ENCODE data around the gene DLEC1.
"Not testable (repeated sequence)": the region's sequence is repeated elsewhere in the genome, so short reads cannot be mapped to it uniquely, and the experiment has no call there.

DLEC1 gene

DNA sequence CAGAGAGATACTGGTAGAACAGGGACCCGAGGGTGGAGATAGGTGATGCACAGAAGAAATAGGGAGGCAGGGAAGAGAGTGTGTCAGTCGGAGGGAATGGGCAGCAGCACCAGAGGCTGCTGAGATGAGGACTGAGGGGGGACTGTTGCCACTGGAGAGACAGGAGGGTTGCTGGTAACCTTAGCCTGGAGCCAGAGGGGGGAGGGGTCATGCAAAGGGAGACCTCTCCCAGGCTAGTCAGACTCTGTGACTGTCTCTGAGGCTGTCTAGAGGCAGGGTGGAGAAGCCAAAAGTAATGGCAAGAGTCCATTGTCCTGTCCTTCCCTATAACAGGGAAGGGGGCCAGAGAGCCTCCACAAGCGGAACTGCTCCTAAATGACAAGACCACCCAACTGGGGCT lies 2.1 kb upstream of the DLEC1 start:
- no peak for DNase-seq (ENCODE audit: insufficient read length, low spot score)
- FAIRE-seq = no peak

DNA sequence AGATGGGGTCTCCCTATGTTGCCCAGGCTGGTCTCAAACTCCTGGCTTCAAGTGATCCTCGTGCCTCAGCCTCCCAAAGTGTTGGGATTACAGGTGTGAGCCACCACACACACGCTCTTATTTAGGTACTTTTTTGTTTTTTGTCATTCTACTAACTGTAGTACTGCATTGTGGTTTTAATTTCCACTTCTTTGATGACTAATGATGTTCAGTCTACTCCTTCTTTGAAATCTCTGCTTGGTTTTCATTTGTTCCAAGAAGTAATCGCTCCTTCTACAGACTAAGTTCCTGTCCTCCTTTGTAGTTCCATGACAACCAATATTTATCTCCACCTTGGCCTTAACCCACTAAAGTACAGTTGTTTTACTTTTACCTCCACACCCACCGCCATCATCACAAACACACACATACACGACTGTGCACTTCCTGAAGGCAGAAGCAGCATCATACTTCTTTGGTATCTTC lies 529 bp upstream of the DLEC1 start:
- no peak for DNase-seq (ENCODE audit: insufficient read length, low spot score)
- no peak for FAIRE-seq

DNA sequence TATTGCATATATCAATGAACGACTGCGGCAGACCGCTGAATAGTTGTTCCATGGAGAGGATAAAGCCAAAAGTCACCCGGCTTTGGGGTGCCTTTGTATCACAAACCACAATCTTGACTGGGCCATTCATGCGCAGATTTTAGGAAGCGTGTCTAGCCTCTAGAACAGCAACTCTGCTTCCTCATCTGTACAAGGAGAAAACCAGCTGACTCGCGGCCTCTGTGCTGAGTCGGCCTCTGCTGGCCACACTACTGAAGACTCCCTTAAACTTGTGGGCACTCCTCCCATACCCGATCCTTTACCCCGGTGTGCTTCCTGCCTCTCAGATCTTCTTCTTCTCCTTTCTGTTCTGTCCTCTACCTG lies 872 bp downstream of the DLEC1 start:
- FAIRE-seq (peak; percentile 61), DNase-seq (ENCODE audit: insufficient read length, low spot score) (no peak)

DNA sequence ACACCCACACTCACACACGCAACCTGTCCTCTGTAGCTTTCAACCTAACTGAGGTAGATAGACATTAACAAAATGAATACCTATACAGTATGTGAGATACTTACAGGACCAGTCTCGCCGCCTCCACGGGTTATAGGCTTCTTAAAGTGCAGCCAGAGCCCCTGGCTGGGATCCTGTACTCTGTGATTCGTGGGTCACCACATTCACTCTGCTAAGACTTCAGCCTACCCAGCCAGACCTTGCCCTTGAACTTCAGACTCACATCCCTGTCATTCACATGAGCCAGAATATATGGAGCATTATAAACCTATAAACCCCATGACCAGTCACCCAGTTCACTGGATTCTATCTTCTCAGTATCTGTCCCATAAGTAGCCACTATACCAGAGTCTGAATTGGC lies 1.4 kb downstream of the DLEC1 start:
- DNase-seq (ENCODE audit: insufficient read length, low spot score) (no peak), FAIRE-seq (no peak)

DNA sequence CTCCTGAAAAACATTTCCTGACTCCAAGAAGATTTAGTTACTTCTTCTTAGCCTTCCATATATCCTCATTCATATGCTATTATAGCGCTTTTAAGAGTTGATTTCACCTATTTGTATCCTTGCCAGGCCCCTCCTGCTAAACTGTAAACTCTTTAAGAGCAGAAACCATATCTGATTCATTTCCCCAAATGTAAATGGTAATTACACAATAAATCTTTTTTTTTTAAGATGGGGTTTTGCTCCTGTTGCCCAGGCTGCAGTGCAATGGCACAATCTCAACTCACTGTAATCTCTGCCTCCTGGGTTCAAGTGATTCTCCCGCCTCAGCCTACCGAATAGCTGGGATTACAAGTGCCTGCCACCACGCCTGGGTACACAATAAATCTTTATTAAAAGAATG lies 4.5 kb downstream of the DLEC1 start:
- DNase-seq (ENCODE audit: insufficient read length, low spot score) (no peak), FAIRE-seq (no peak)

DNA sequence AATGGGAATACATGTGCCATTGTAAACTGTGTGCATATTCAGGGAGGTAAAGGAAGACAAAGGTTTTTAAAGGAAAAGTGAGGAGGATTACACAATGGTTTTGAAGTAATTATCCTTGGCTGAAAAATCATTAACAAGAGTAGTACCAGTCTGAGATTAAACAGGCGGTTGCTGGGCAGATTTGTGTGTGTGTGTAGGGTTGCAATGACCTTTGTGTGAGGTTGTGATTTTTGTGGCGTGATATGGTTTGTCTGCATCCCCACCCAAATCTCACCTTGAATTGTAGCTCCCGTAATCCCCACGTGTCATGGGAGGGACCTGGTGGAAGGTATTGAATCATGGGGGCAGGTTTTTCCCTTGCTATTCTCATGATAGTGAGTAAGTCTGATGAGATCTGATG lies 7.0 kb downstream of the DLEC1 start:
- FAIRE-seq (no peak), DNase-seq (ENCODE audit: insufficient read length, low spot score) (no peak)

DNA sequence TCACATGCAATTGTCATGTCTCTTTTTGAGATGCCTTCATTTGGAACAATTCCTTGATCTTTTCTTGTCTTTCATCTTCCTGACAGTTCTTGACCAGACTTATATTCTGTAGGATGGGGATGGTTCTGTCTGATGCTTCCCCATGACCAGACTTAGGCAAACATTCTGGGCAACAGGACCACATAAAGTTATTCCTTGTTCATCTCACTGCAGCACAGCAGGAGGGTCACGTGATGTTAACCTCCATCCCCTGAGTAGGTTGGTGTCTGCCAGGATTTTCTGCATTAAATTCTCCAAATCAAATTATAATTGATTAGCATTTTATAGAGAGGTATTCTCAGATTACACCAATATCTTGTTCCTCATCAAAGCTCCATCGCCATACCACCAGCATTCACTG lies 7.8 kb downstream of the DLEC1 start:
- DNase-seq (ENCODE audit: insufficient read length, low spot score) = no peak

DNA sequence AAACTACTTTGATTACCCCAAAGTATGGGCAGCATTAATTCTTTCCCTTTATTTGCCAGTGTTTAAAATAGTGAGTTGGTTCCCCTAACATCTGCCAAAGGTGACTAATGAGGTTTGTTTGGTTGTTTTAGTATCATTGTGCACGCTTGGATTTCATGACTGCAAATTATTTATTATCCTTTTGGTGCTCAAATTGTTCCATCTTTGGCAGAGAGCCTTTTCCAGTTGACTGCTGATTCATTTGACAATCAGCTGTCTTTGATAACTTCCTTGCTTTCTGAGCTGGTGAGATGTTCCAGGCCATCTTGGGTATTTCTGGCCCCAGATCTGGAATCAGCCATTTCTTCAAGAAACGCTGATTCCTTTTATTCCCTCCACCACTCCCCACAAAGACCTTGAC lies 8.9 kb downstream of the DLEC1 start:
- no peak for FAIRE-seq
- no peak for DNase-seq (ENCODE audit: insufficient read length, low spot score)

More for the DNA sequence above, 7.8 kb downstream of the DLEC1 start:
- FAIRE-seq = no peak

DNA sequence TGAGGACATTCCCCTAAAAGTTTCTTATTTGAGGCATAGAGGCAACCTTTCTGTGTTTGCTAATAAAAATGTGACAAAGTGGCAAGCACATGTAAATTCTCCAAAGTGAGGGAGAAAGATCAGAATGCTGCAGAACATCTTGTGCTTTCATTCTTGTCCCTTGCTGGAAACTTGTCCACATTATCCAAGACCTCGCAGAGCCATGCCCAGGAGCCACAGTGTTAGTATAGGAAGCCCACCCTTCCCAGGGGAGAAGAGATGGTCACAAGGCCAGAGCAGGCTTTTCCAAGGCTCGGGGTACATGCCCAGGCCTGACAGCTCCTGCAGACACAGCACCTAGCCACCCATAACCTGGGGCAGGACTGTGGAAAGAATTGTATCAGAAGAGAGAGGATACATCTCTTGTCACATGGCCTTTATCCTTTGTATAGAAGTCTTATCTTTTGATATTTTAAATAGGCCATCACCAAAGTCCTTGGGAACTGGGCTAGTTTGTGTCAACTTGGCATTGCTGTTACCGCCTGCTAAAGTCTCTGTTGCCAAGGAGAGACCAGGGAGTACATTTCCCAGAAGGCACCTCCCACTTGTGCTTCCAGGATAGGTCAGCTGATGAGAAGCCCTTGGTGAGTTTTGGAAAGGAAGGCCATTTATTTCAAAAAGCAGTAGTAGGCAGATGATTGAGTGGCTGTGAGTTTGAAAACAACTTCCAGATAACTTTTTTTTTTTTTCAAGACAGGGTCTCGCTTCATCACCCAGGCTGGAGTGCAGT lies 10.5 kb downstream of the DLEC1 start:
- FAIRE-seq (no peak), DNase-seq (ENCODE audit: insufficient read length, low spot score) (no peak)

DNA sequence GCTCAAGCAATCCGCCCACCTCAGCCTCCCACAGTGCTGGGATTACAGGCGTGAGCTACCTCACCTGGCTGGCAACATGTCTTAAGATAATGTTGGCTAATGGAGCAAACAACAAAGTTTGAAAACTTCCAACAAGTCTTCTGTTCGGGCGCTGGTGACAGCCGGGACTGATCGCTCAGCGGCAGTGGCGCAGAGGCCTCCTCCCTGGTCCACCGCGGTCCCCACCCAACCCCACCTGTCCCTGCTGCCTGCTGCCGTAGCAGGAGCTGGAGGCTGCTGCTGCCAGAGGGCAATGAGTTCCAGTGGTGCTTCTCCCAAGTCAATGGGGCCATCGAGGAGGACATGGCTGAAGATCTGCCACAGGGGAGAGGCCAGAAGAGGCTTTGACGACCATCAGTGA lies 12.1 kb downstream of the DLEC1 start:
- DNase-seq (ENCODE audit: insufficient read length, low spot score) = no peak
- no peak for FAIRE-seq

DNA sequence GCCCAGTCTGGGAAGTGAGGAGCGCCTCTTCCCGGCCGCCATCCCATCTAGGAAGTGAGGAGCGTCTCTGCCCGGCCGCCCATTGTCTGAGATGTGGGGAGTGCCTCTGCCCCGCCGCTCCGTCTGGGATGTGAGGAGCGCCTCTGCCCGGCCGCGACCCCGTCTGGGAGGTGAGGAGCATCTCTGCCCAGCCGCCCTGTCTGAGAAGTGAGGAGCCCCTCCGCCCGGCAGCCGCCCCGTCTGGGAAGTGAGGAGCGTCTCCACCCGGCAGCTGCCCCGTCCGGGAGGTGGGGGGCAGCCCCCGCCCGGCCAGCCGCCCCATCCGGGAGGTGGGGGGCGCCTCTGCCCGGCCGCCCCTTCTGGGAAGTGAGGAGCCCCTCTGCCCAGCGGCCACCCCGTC lies 14.3 kb downstream of the DLEC1 start:
- not testable (repeated sequence) for FAIRE-seq; DNase-seq (ENCODE audit: insufficient read length, low spot score)

DNA sequence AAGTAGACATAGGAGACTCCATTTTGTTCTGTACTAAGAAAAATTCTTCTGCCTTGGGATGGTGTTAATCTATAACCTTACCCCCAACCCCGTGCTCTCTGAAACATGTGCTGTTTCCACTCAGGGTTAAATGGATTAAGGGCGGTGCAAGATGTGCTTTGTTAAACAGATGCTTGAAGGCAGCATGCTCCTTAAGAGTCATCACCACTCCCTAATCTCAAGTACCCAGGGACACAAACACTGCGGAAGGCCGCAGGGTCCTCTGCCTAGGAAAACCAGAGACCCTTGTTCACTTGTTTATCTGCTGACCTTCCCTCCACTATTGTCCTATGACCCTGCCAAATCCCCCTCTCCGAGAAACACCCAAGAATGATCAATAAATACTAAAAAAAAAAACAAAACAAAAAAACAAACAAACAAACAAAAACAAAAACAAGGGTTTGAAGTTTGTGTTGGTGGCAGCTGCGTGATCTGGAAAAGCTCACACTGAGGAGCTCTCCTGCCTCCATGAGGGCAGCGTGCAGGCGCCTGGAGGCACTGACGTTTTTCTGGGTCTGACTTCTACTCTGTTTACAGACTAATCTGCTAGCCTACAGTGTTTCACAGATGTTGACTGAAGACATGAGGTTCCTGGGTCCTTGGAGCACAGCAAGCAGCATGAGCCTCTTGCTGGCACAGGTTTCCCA lies 14.9 kb downstream of the DLEC1 start:
- not testable (repeated sequence) for FAIRE-seq; DNase-seq (ENCODE audit: insufficient read length, low spot score)

DNA sequence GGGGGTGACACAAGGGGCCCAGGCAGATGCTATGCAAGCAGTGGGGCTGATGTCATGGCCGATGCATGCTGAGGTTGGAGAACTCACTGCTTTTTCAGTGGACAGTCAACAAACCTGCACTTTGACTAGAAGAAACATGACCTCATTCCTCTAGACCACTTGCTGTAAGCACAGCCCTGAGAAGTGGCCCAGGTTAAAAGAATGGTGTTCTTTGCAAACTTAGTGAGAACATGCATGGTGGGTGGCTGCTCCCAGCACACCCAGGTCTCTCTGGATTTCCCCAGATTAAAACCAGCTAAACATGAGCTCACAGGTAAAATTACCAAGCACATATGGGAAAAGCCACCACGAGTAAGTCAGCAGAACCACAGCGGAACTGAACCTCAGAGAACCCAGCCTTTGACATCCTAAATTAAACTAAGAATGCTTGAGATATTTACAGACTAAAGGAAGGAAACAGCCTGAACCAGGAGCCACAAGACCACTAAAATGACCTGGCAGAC lies 15.5 kb downstream of the DLEC1 start:
- no peak for DNase-seq (ENCODE audit: insufficient read length, low spot score)
- FAIRE-seq = no peak

DNA sequence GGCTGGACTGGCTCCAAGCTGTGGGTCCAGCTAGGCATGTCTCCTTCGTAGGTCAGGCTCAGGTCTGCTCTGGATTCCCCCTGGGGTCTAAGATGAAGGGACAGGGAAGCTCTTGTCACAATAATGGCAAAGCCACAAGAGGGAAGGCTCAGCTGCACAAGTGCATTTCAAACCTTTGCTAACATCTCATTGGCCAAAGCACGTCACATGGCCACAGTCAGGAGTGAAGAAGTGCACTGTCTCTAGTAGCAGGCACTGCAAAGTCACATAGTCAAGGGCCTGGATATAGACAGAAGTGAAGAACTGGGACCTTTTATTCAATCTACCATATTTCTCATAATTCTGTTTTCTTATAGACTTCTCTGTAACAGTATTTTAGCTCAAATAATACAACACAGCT lies 20.1 kb downstream of the DLEC1 start:
- no peak for FAIRE-seq

DNA sequence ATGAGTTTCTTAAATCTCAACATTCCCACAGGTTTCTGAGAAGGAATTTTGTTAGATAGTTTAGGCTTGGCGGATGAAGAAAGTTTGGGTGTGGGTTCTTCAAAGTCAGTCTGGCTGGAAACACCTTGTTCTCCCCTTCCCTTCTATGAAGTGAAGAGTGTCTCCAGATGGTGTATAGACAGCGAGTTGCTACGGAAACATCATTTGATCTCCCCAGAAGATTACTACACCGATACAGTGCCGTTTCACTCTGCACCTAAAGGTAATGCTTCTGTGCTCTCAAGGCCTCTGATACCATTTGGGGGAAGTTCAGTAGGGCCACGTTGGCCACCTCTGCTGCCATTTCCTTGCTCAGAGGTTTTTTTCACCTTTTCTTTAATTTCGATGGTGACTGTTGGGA lies 20.6 kb downstream of the DLEC1 start:
- no peak for DNase-seq (ENCODE audit: insufficient read length, low spot score)

More for the DNA sequence above, 20.1 kb downstream of the DLEC1 start:
- DNase-seq (ENCODE audit: insufficient read length, low spot score) = no peak

DNA sequence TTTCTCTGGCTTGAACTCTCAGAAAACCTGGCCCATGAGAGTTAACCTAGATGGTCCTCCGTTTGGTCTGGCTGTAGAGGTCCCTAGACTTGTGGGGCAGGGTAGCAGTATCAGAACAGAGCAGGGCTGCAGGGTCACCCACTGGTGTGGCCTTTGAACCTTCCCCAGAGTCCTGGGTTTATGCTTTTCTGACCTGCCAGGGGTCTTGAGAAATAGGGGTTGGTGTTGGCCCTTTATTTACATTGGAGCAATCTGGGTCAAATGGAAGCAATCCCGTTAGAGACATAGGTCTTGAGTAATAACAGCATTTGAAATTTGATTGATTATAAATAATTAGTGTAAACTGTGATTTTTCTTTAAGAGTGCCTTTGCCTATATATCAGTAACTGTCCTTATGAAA lies 23.8 kb downstream of the DLEC1 start:
- DNase-seq (ENCODE audit: insufficient read length, low spot score) (no peak), FAIRE-seq (no peak)

More for the DNA sequence above, 20.6 kb downstream of the DLEC1 start:
- no peak for FAIRE-seq

DNA sequence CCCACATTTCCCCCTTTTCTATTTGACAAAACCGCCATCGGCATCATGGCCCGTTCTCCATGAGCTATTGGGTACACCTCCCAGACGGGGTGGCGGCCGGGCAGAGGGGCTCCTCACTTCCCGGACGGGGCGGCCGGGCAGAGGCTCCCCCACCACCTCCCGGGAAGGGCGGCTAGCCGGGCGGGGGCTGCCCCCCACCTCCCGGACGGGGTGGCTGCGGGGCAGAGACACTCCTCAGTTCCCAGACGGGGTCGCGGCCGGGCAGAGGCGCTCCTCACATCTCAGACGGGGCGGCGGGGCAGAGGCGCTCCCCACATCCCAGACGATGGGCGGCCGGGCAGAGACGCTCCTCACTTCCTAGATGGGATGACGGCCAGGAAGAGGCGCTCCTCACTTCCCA lies 25.4 kb downstream of the DLEC1 start:
- not testable (repeated sequence) for FAIRE-seq; DNase-seq (ENCODE audit: insufficient read length, low spot score)

DNA sequence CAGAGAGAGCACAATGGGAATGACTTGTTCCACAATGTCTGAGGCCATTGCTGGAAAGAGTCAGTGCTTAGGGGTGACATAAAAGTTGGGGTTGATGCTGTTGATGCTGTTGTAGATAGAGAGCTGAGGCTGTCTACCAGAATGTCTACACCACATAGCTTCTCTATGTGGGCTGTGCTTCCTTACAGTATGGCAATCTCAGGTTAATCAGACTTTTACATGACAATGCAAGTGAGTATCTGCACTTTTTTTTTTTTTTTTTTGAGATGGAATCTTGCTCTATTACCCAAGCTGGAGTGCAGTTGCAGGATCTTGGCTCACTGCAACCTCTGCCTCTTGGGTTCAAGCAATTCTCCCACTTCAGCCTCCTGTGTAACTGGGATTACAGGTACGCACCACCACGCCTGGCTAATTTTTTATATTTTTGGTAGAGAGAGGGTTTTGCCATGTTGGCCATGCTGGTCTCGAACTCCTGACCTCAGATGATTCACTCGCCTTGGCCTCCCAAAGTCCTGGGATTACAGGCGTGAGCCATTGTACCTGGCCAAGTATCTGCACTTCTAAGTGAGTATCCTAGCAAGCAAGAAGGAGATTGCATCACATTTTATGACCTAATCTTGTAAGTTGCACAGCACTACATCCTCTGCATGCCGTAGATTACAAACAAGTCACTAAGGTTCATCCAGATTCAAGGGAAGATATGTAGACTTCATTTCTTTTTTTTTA lies 28.7 kb downstream of the DLEC1 start:
- FAIRE-seq (no peak), DNase-seq (ENCODE audit: insufficient read length, low spot score) (no peak)

DNA sequence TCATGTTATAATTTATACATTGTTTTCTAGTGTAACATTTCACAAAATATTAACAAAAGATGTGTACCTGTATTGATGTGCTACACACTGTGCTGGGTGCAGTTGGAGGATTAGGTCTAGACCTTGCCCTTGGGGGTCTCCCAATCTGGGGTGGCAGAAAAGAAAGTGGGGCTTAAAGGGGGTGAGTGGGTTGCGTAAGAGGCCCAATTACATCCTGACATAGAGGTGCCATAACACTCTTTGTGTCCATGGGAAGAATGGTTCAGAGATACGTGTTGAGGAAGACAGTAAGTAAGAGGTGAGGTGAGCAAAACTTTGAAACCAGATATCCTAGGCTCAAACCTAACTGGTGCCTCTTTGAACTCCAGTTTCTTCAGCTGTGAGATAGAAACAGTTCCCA lies 31.0 kb downstream of the DLEC1 start:
- DNase-seq (ENCODE audit: insufficient read length, low spot score) (no peak), FAIRE-seq (no peak)

DNA sequence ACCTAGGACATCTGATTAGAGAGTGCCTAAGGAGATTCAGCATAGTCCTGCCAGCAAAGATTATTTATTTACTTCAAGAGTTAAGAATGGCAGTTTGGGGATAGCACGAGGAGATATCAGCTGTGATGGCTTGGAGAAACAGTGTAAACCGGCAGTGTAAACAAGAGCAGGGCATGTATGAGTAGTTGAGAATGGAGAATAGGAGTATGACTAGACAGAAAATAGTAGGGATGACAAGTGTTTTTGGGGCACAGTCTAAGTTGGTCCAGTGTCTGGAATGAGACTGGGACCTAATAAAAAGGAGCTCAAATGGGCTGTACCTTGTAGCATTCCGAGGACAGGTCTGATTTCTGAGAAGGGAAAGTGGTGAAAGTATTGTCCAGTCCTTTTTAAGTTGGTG lies 38.1 kb downstream of the DLEC1 start:
- FAIRE-seq; DNase-seq (ENCODE audit: insufficient read length, low spot score): not testable (repeated sequence)

DNA sequence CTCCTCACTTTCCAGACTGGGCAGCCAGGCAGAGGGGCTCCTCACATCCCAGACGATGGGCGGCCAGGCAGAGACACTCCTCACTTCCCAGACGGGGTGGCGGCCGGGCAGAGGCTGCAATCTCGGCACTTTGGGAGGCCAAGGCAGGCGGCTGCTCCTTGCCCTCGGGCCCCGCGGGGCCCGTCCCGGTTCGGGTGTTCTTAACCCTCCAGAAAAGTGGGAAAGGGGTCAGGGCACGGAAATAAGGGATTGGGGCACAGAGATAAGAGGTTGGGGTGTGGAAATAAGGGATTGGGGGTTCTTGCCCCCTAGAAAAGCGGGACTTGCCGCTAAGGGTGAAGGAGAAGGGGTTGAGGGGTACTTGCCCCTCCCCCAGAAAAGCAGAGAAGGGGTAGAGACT lies 43.3 kb downstream of the DLEC1 start:
- not testable (repeated sequence) for DNase-seq (ENCODE audit: insufficient read length, low spot score); FAIRE-seq

All from GM19239 (cell line).